Mesothelial cell of epicardium (in vitro differentiated cells): Measurements from ENCODE around the gene MFSD8. TPM values are rescaled to one million over a fixed set of nuclear protein-coding genes. Genes with fewer than 3 reads are reported as not detected.
"Not testable (repeated sequence)": the region's sequence is repeated elsewhere in the genome, so short reads cannot be mapped to it uniquely, and the experiment has no call there.

Experiments
- DNase-seq, 2 experiments: peaks; one replicate each; pipeline ENCODE4 v3.0.0; 2021; ENCODE audit warnings: low spot score in 2 of 2; ENCODE audit not compliant: unreplicated experiment in 2 of 2
- H3K27ac Mint-ChIP-seq: 2 replicates; pipeline ENCODE4 v1.8.0; 2021; ENCODE audit warnings: mixed read lengths
- H3K27me3 Mint-ChIP-seq: 2 replicates; pipeline ENCODE4 v1.8.0; 2021; ENCODE audit warnings: low read depth, mixed read lengths
- H3K36me3 Mint-ChIP-seq: 2 replicates; pipeline ENCODE4 v1.8.0; 2021; ENCODE audit warnings: mixed read lengths
- H3K4me1 Mint-ChIP-seq: 2 replicates; pipeline ENCODE4 v1.8.0; 2021; ENCODE audit warnings: mixed read lengths
- H3K4me3 Mint-ChIP-seq: 2 replicates; pipeline ENCODE4 v1.8.0; 2021; ENCODE audit warnings: mild to moderate bottlenecking, moderate library complexity, mixed read lengths
- H3K9me3 Mint-ChIP-seq: 2 replicates; pipeline ENCODE4 v1.8.0; 2021; ENCODE audit warnings: mixed read lengths
- CTCF ChIP-seq: fragments of 200-600 bp; sonication (generic); IDR thresholded peaks from one replicate; pipeline ENCODE4 v1.5.0; 2021; ENCODE audit warnings: antibody characterized with exemption; ENCODE audit not compliant: unreplicated experiment
- total RNA-seq: library from RNA; stranded (reverse); gene quantifications from 3 replicates; pipeline ENCODE4 v1.2.1, GENCODE V29; 2021

Gene MFSD8
- total RNA-seq, 1 donor from 2014 or later, result 29.6 TPM

- DNase-seq, result no peak
- H3K27ac Mint-ChIP-seq, result no peak overlapping the region
- H3K9me3 Mint-ChIP-seq, result peaks cover 11% of the 10 kb centered on the region
- no peak for TF ChIP-seq CTCF
- no peak overlapping the region for H3K4me3 Mint-ChIP-seq
- H3K27me3 Mint-ChIP-seq, result no peaks in the 10 kb centered on the region
- H3K36me3 Mint-ChIP-seq, result peaks cover 40% of the 10 kb centered on the region
- H3K4me1 Mint-ChIP-seq, result no peaks in the 10 kb centered on the region
Observed at GRCh38 chr4:127920521-127920920, 44.5 kb downstream of the MFSD8 start.

- H3K36me3 Mint-ChIP-seq, result peaks cover 19% of the 10 kb centered on the region
- H3K27me3 Mint-ChIP-seq, result no peaks in the 10 kb centered on the region
- no peak overlapping the region for H3K4me3 Mint-ChIP-seq
- H3K4me1 Mint-ChIP-seq, result no peaks in the 10 kb centered on the region
- H3K9me3 Mint-ChIP-seq, result peaks cover under 1% of the 10 kb centered on the region
- DNase-seq, result no peak
- no peak for TF ChIP-seq CTCF
- H3K27ac Mint-ChIP-seq, result no peak overlapping the region
Observed at GRCh38 chr4:127917151-127917550, 47.8 kb downstream of the MFSD8 start.

GRCh38 chr4:127916512-127916911 is 48.5 kb downstream of the MFSD8 start:
- H3K4me3 Mint-ChIP-seq, result no peak overlapping the region
- no peak for TF ChIP-seq CTCF
- peaks cover 19% of the 10 kb centered on the region for H3K36me3 Mint-ChIP-seq
- no peak overlapping the region for H3K27ac Mint-ChIP-seq
- H3K9me3 Mint-ChIP-seq, result peaks cover 6% of the 10 kb centered on the region
- H3K27me3 Mint-ChIP-seq, result no peaks in the 10 kb centered on the region
- no peaks in the 10 kb centered on the region for H3K4me1 Mint-ChIP-seq
- no peak for DNase-seq

- DNase-seq, result no peak
- H3K27me3 Mint-ChIP-seq, result no peaks in the 10 kb centered on the region
- no peak overlapping the region for H3K4me3 Mint-ChIP-seq
- H3K4me1 Mint-ChIP-seq, result no peaks in the 10 kb centered on the region
- no peak overlapping the region for H3K27ac Mint-ChIP-seq
- H3K36me3 Mint-ChIP-seq, result peaks cover 18% of the 10 kb centered on the region
- TF ChIP-seq CTCF, result no peak
- H3K9me3 Mint-ChIP-seq, result peaks cover 40% of the 10 kb centered on the region
Observed at GRCh38 chr4:127905029-127905428, 59.9 kb downstream of the MFSD8 start.

- H3K4me3 Mint-ChIP-seq, H3K4me1 Mint-ChIP-seq, DNase-seq, H3K27me3 Mint-ChIP-seq, H3K27ac Mint-ChIP-seq: not testable (repeated sequence)
- H3K36me3 Mint-ChIP-seq, result peaks cover 27% of the 10 kb centered on the region
- peaks cover 41% of the 10 kb centered on the region for H3K9me3 Mint-ChIP-seq
Observed at GRCh38 chr4:127899682-127900081, 65.3 kb downstream of the MFSD8 start.

GRCh38 chr4:127896528-127896927 is 68.4 kb downstream of the MFSD8 start:
- peaks cover 21% of the 10 kb centered on the region for H3K36me3 Mint-ChIP-seq
- no peak overlapping the region for H3K4me3 Mint-ChIP-seq
- H3K9me3 Mint-ChIP-seq, result peaks cover 13% of the 10 kb centered on the region
- TF ChIP-seq CTCF, result no peak
- H3K27me3 Mint-ChIP-seq, result no peaks in the 10 kb centered on the region
- H3K27ac Mint-ChIP-seq, result no peak overlapping the region
- DNase-seq, result no peak
- H3K4me1 Mint-ChIP-seq, result no peaks in the 10 kb centered on the region
